IMR-90 (cell line): Measurements from ENCODE around the gene TRAF3IP1. TPM values are rescaled to one million over a fixed set of nuclear protein-coding genes. Genes with fewer than 3 reads are reported as not detected.

ENCODE experiments used
- ATAC-seq: fragments of 200-7000 bp; cut with Tn5 transposase; 2 replicates; pipeline ENCODE4 v1.9.1; 2020; ENCODE audit warnings: low read depth, mild to moderate bottlenecking, moderate library complexity
- BruUV-seq: library from RNA; stranded (reverse); fragments of 400-500 nt; replicated peaks from 2 replicates; lab custom pipeline; 2021; lab: Mats Ljungman, UMichigan
- CTCF ChIA-PET: fragments of 300-600 bp; formaldehyde crosslinking; extraction: SDS; loops from one replicate; lab custom pipeline; 2021; ENCODE audit warnings: antibody characterized with exemption; lab: Yijun Ruan, JAX
- POLR2A ChIA-PET: fragments of 300-600 bp; sonication (Branson Sonifier 250); formaldehyde crosslinking; loops from one replicate; lab custom pipeline; 2022; ENCODE audit warnings: antibody characterized with exemption; ENCODE audit not compliant: unreplicated experiment; lab: Charles Lee
- DNase-seq: peaks from one replicate; pipeline ENCODE4 v3.0.0; 2013
- H2AFZ ChIP-seq: replicated peaks from 2 replicates; pipeline ENCODE3; 2013; ENCODE audit warnings: low read length, mild to moderate bottlenecking; ENCODE audit not compliant: poor library complexity
- H2AK5ac ChIP-seq: 2 replicates; pipeline ENCODE4 v1.6.1; 2013; ENCODE audit warnings: low read depth, low read length, inconsistent platforms
- H2AK9ac ChIP-seq: replicated peaks from 2 replicates; pipeline ENCODE3; 2013; ENCODE audit warnings: mild to moderate bottlenecking, low read depth, low read length, moderate library complexity; ENCODE audit not compliant: poor library complexity
- H2BK120ac ChIP-seq: 2 replicates; pipeline ENCODE4 v1.6.1; 2013; ENCODE audit warnings: low read depth, low read length, inconsistent platforms
- H2BK15ac ChIP-seq: 3 replicates; pipeline ENCODE4 v1.6.1; 2013; ENCODE audit warnings: low read depth, low read length, inconsistent platforms
- H2BK20ac ChIP-seq: 2 replicates; pipeline ENCODE4 v1.6.1; 2013; ENCODE audit warnings: low read depth, mild to moderate bottlenecking, inconsistent platforms, low read length, moderate library complexity
- H2BK5ac ChIP-seq: 2 replicates; pipeline ENCODE4 v1.6.1; 2013; ENCODE audit warnings: mild to moderate bottlenecking, low read depth, low read length, inconsistent platforms; ENCODE audit not compliant: poor library complexity, severe bottlenecking
- H3K14ac ChIP-seq: replicated peaks from 2 replicates; pipeline ENCODE4 v1.6.1; 2013; ENCODE audit warnings: low read depth, low read length, inconsistent platforms
- H3K18ac ChIP-seq: 2 replicates; pipeline ENCODE4 v1.6.1; 2013; ENCODE audit warnings: low read depth, low read length, control low read depth
- H3K23ac ChIP-seq: 2 replicates; pipeline ENCODE4 v1.6.1; 2013; ENCODE audit warnings: low read depth, low read length, inconsistent platforms
- H3K27ac ChIP-seq: 2 replicates; pipeline ENCODE4 v1.5.1; 2013; ENCODE audit warnings: mild to moderate bottlenecking, control low read depth, low read length; ENCODE audit not compliant: insufficient read depth
- H3K27me3 ChIP-seq: 2 replicates; pipeline ENCODE4 v1.6.1; 2013; ENCODE audit warnings: low read length; ENCODE audit not compliant: control insufficient read depth, insufficient read depth
- H3K36me3 ChIP-seq: 2 replicates; pipeline ENCODE4 v1.6.1; 2013; ENCODE audit warnings: low read length, mixed read lengths; ENCODE audit not compliant: control insufficient read depth, insufficient read depth
- H3K4ac ChIP-seq: 2 replicates; pipeline ENCODE4 v1.6.1; 2013; ENCODE audit warnings: low read depth, low read length, inconsistent platforms
- H3K4me1 ChIP-seq: 2 replicates; pipeline ENCODE4 v1.6.1; 2013; ENCODE audit warnings: low read length, mixed read lengths; ENCODE audit not compliant: control insufficient read depth, insufficient read depth
- H3K4me2 ChIP-seq: 2 replicates; pipeline ENCODE4 v1.6.1; 2013; ENCODE audit warnings: low read depth, mild to moderate bottlenecking, control low read depth, low read length, moderate library complexity
- H3K4me3 ChIP-seq: 2 replicates; pipeline ENCODE4 v1.5.1; 2013; ENCODE audit warnings: low read depth, mild to moderate bottlenecking, control low read depth, low read length, moderate library complexity; ENCODE audit not compliant: insufficient read depth
- H3K56ac ChIP-seq: 2 replicates; pipeline ENCODE4 v1.6.1; 2013; ENCODE audit warnings: low read length, inconsistent platforms; ENCODE audit not compliant: insufficient read depth; ENCODE audit errors: extremely low read depth
- H3K79me1 ChIP-seq, 2 experiments: 2 replicates each; pipeline ENCODE4 v1.6.1; 2013; ENCODE audit warnings: low read length in 2 of 2, inconsistent platforms in 1 of 2, low read depth in 1 of 2
- H3K9ac ChIP-seq: 2 replicates; pipeline ENCODE4 v1.6.1; 2013; ENCODE audit warnings: low read depth, low read length, control low read depth
- H3K9me1 ChIP-seq: 2 replicates; pipeline ENCODE4 v1.6.1; 2013; ENCODE audit warnings: low read length, inconsistent platforms; ENCODE audit not compliant: insufficient read depth
- H3K9me3 ChIP-seq: 2 replicates; pipeline ENCODE4 v1.6.1; 2013; ENCODE audit warnings: low read length; ENCODE audit not compliant: control insufficient read depth, insufficient read depth
- H4K20me1 ChIP-seq: 2 replicates; pipeline ENCODE4 v1.6.1; 2013; ENCODE audit warnings: low read length, inconsistent platforms; ENCODE audit not compliant: insufficient read depth
- H4K5ac ChIP-seq: 2 replicates; pipeline ENCODE4 v1.6.1; 2013; ENCODE audit warnings: mild to moderate bottlenecking, low read depth, low read length, control low read depth
- H4K8ac ChIP-seq, 2 experiments: 2 replicates each; pipeline ENCODE4 v1.6.1; 2013; ENCODE audit warnings: low read depth in 2 of 2, low read length in 2 of 2, control low read depth in 1 of 2, inconsistent platforms in 1 of 2
- H4K91ac ChIP-seq: 2 replicates; pipeline ENCODE4 v1.6.1; 2013; ENCODE audit warnings: low read depth, low read length, inconsistent platforms; ENCODE audit not compliant: insufficient read depth
- CEBPB ChIP-seq: IDR thresholded peaks from 2 replicates; pipeline ENCODE4 v1.6.1; 2012; ENCODE audit warnings: low read depth, low read length, improper control_type of control experiment
- RAD21 ChIP-seq: IDR thresholded peaks from 2 replicates; pipeline ENCODE4 v1.6.1; 2012; ENCODE audit warnings: low read length, improper control_type of control experiment
- WGBS, 2 experiments: methylation state at CpG; one replicate each; pipeline versions ENCODE4 v1.1.5 to v1.1.7; 2013; ENCODE audit warnings: missing lambda C conversion rate in 2 of 2; ENCODE audit not compliant: insufficient read length in 1 of 2; ENCODE audit errors: extremely low coverage in 2 of 2; 5-methylcytosine and 5-hydroxymethylcytosine counted together
- dilution Hi-C: fragments of 300-500 bp; cut with HindIII; formaldehyde crosslinking; loops from one replicate; pipeline ENCODE4 v1.14.3; 2018; ENCODE audit warnings: low sequenced_read_pairs; ENCODE audit not compliant: unreplicated experiment
- in situ Hi-C: fragments of 300-500 bp; cut with MboI; formaldehyde crosslinking; loops from 3 replicates; pipeline ENCODE4 v1.14.3; 2019; ENCODE audit warnings: low sequenced_read_pairs, inconsistent platforms, mixed read lengths
- intact Hi-C: fragments of 100-400 bp; cut with micrococcal nuclease; formaldehyde crosslinking; loops from 2 replicates; pipeline ENCODE4 v1.10.0; 2022
- polyA plus RNA-seq, 3 experiments: library from polyadenylated mRNA; depleted of rRNA; stranded (reverse); fragments of >200 nt; gene quantifications; 2 replicates each; pipeline ENCODE4 v1.2.3, GENCODE V29; 2012; ENCODE audit warnings: low replicate concordance in 1 of 3
- total RNA-seq: library from RNA; depleted of rRNA; stranded (reverse); fragments of >200 nt; gene quantifications from 2 replicates; pipeline ENCODE4 v1.2.3, GENCODE V29; 2012

TRAF3IP1 gene
- total and polyA plus RNA-seq, 2 of the 4 experiments (the other 2 are of a cell fraction): 5.9 to 8.3 TPM

- TF ChIP-seq CEBPB (peak; percentile 92), RAD21 (no peak)
- Histone ChIP-seq H2BK20ac (peak overlapping the region; percentile 31; the same call in 1 of the 2 replicates), H3K9me3 (no peaks in the 10 kb centered on the region), H3K23ac (no peak overlapping the region), H2AK9ac (no peak overlapping the region), H3K36me3 (no peaks in the 10 kb centered on the region), H3K9me1 (peaks cover 14% of the 10 kb centered on the region), H3K18ac (peak overlapping the region; percentile 2; the same call in 1 of the 2 replicates), H3K14ac (peak overlapping the region; percentile 73), H2BK5ac (peak overlapping the region; percentile 3), H3K4me3 (no peak overlapping the region), H3K4ac (peak overlapping the region; percentile 87), H2AFZ (peak overlapping the region; percentile 2), H2BK15ac (peak overlapping the region; percentile 16; the same call in 1 of the 3 replicates), H3K4me1 (peaks cover 23% of the 10 kb centered on the region), H3K56ac (no peak overlapping the region), H3K27ac (peak overlapping the region; percentile 31; the same call in 1 of the 2 replicates), H2BK120ac (peak overlapping the region; percentile 77), H3K4me2 (peak overlapping the region; percentile 20; the same call in 1 of the 2 replicates), H3K79me1 (peaks cover 20 to 58% of the 10 kb centered on the region in 2 experiments), H4K91ac (peak overlapping the region; percentile 59), H3K27me3 (no peaks in the 10 kb centered on the region), H4K20me1 (no peaks in the 10 kb centered on the region; the same call in 1 of the 2 replicates), H4K5ac (no peak overlapping the region), H3K9ac (no peak overlapping the region), H4K8ac (peak overlapping the region in 1 of 2 experiments; percentile 78; a peak in 2 of 4 replicates), H2AK5ac (peak overlapping the region; percentile 32; the same call in 1 of the 2 replicates)
- 54% methylated on average over 3 of the region's 7 CpGs; no CpG with 5 or more reads in 1 of the 2 experiments for WGBS, 2 experiments
- in situ Hi-C loops: no loop called here
- CTCF ChIA-PET: interaction anchor here (0.6 kb wide), 1 partner anchor 20 kb away, joined by 6 read pairs; no protein-coding TSS in a partner anchor
- peak; percentile 33 for ATAC-seq
- DNase-seq: peak; percentile 94
- POLR2A ChIA-PET: no interaction called here
- dilution Hi-C loops: no loop called here
- BruUV-seq: no TSS peak
- intact Hi-C loops: loop anchor here (5.0 to 10.0 kb wide), 2 partner anchors 147 to 611 kb away; no protein-coding TSS in a partner anchor
These were observed 34.6 kb upstream of the TRAF3IP1 start for GRCh38 chr2:238285653-238286082.
